Measurements from ENCODE around the gene BMPER. TPM values are rescaled to one million over a fixed set of nuclear protein-coding genes. Genes with fewer than 3 reads are reported as not detected.

BMPER gene
- total and polyA plus RNA-seq, 10 of the 15 experiments (the other 5 are each of a cell fraction or from before 2014, with no cell fraction given), result 0.02 to 0.08 TPM; not detected in 8

GRCh38 chr7:34128762-34129161, 223.4 kb downstream of the BMPER start:
- FAIRE-seq, result no peak
- DNase-seq (ENCODE audit: low read depth, low spot score), result no peak
- H3K27ac ChIP-seq (ENCODE audit: control insufficient read depth, insufficient read depth), result no peak overlapping the region
- ChIA-PET CTCF (interaction anchor here (1.6 kb wide), 1 partner anchor 9 kb away, joined by 3 read pairs; no protein-coding TSS in a partner anchor), SMC1A (ENCODE audit: uncharacterized antibody, unreplicated experiment) (interaction anchor here (0.6 kb wide), 1 partner anchor 229 kb away, joined by 3 read pairs; no protein-coding TSS in a partner anchor), RAD21 (ENCODE audit: unreplicated experiment) (no interaction called here), POLR2A (no interaction called here)
- H3K4me3 ChIP-seq, result no peak overlapping the region
- no peak for ATAC-seq
- no peaks in the 10 kb centered on the region for H3K79me2 ChIP-seq (ENCODE audit: control insufficient read depth, insufficient read depth, low read length)
- H2AFZ ChIP-seq (ENCODE audit: control insufficient read depth, low read depth, low read length), result no peak overlapping the region
- no peaks in the 10 kb centered on the region for H3K36me3 ChIP-seq (ENCODE audit: control insufficient read depth in 2 of 2, insufficient read depth in 2 of 2, low read length in 1 of 2)
- WGBS (ENCODE audit: insufficient coverage, insufficient replicate concordance, low lambda C conversion rate, missing lambda C conversion rate), result 55% methylated on average over 5 of the region's 5 CpGs
- no peak overlapping the region for H3K9ac ChIP-seq (ENCODE audit: control insufficient read depth, insufficient read depth, low read length)
- no peaks in the 10 kb centered on the region; the same call in 2 of the 3 replicates for H3K9me3 ChIP-seq (replicated peaks; ENCODE audit: control insufficient read depth, insufficient read depth, low read length)
- BruUV-seq (replicated peaks), result no TSS peak
- no peaks in the 10 kb centered on the region for H3K4me1 ChIP-seq (ENCODE audit: control insufficient read depth, insufficient read depth, low read length)
- H3K27me3 ChIP-seq (replicated peaks in 1 of 2; ENCODE audit: control insufficient read depth in 2 of 2, insufficient read depth in 2 of 2, low read length in 1 of 2), result no peaks in the 10 kb centered on the region
- in situ Hi-C loops (cut with MboI), result no loop called here
- H3K4me2 ChIP-seq (ENCODE audit: control insufficient read depth, insufficient read depth), result no peak overlapping the region
- H4K20me1 ChIP-seq (ENCODE audit: control insufficient read depth, insufficient read depth), result no peaks in the 10 kb centered on the region
- TF ChIP-seq TAF1 (IDR thresholded peaks at IDR 0.05; ENCODE audit: borderline replicate concordance, low read depth, low read length) (no peak), MEF2B (IDR thresholded peaks at IDR 0.05; ENCODE audit: partially characterized antibody, poor library complexity, severe bottlenecking) (no peak), CEBPB (IDR thresholded peaks at IDR 0.05; ENCODE audit: borderline replicate concordance in 1 of 2, low read depth in 2 of 2, low read length in 2 of 2) (no peak)
- intact Hi-C loops (cut with micrococcal nuclease; ENCODE audit: unreplicated experiment), result no loop called here

GRCh38 chr7:34130558-34131295, 225.4 kb downstream of the BMPER start:
- intact Hi-C loops (cut with micrococcal nuclease; ENCODE audit: unreplicated experiment), result loop anchor here (10.0 kb wide), 2 partner anchors 194 to 304 kb away; no protein-coding TSS in a partner anchor
- no peaks in the 10 kb centered on the region for H3K4me1 ChIP-seq (ENCODE audit: control insufficient read depth, insufficient read depth, low read length)
- no peak overlapping the region for H3K4me3 ChIP-seq
- TF ChIP-seq NR2C2 (IDR thresholded peaks at IDR 0.05; ENCODE audit: borderline replicate concordance, control insufficient read depth, insufficient read length, low read depth) (no peak), POLR2A (IDR thresholded peaks at IDR 0.05; ENCODE audit: low read depth, low read length) (no peak), TCF3 (IDR thresholded peaks at IDR 0.05; ENCODE audit: borderline replicate concordance, insufficient read depth, low read depth, low read length) (no peak), HDGF (IDR thresholded peaks at IDR 0.05) (no peak), USF2 (IDR thresholded peaks at IDR 0.05; ENCODE audit: borderline replicate concordance, low read depth, low read length) (no peak), RAD51 (IDR thresholded peaks at IDR 0.05) (no peak), RCOR1 (conservative IDR thresholded peaks at IDR 0.05; ENCODE audit: low read depth, low read length) (no peak), SMARCA5 (IDR thresholded peaks at IDR 0.05) (no peak), SREBF1 (IDR thresholded peaks at IDR 0.05; ENCODE audit: low read length) (no peak), EZH2 (IDR thresholded peaks at IDR 0.05; ENCODE audit: borderline replicate concordance, control insufficient read depth, low read depth, low read length) (no peak), CREM (IDR thresholded peaks at IDR 0.05; ENCODE audit: low read depth) (no peak)
- H2AFZ ChIP-seq (ENCODE audit: control insufficient read depth, low read depth, low read length), result no peak overlapping the region
- in situ Hi-C loops (cut with MboI), result no loop called here
- FAIRE-seq (no peak), ATAC-seq (no peak), DNase-seq (ENCODE audit: low read depth, low spot score) (no peak)
- ChIA-PET CTCF (no interaction called here), SMC1A (ENCODE audit: uncharacterized antibody, unreplicated experiment) (no interaction called here), RAD21 (ENCODE audit: unreplicated experiment) (no interaction called here), POLR2A (no interaction called here)
- no peaks in the 10 kb centered on the region for H3K9me3 ChIP-seq (replicated peaks; ENCODE audit: control insufficient read depth, insufficient read depth, low read length)
- no peaks in the 10 kb centered on the region for H3K79me2 ChIP-seq (ENCODE audit: control insufficient read depth, insufficient read depth, low read length)
- H3K27me3 ChIP-seq (replicated peaks in 1 of 2; ENCODE audit: control insufficient read depth in 2 of 2, insufficient read depth in 2 of 2, low read length in 1 of 2), result no peaks in the 10 kb centered on the region
- no peaks in the 10 kb centered on the region for H4K20me1 ChIP-seq (ENCODE audit: control insufficient read depth, insufficient read depth)
- H3K9ac ChIP-seq (ENCODE audit: control insufficient read depth, insufficient read depth, low read length), result no peak overlapping the region
- H3K4me2 ChIP-seq (ENCODE audit: control insufficient read depth, insufficient read depth), result no peak overlapping the region
- 2% methylated on average over 5 of the region's 5 CpGs for WGBS (ENCODE audit: insufficient coverage, insufficient replicate concordance, low lambda C conversion rate, missing lambda C conversion rate)
- no peaks in the 10 kb centered on the region for H3K36me3 ChIP-seq (ENCODE audit: control insufficient read depth in 2 of 2, insufficient read depth in 2 of 2, low read length in 1 of 2)
- no peak overlapping the region for H3K27ac ChIP-seq (ENCODE audit: control insufficient read depth, insufficient read depth)
- no TSS peak for BruUV-seq (replicated peaks)
